GM12892 (cell line): ENCODE results near the gene ARHGAP26.

Experiments
- POLR2A ChIP-seq: IDR thresholded peaks from 2 replicates; pipeline ENCODE4 v1.6.1; 2011; ENCODE audit warnings: low read depth, low read length, control low read depth
- POLR2AphosphoS5 ChIP-seq: IDR thresholded peaks from 2 replicates; pipeline ENCODE4 v1.6.1; 2011; ENCODE audit warnings: low read depth, low read length, control low read depth

- TF ChIP-seq POLR2A: peak; percentile 39; the same call in 1 of the 2 replicates
- no peak for TF ChIP-seq POLR2AphosphoS5
Observed at GRCh38 chr5:143004361-143005145, 234.4 kb downstream of the ARHGAP26 start.
